HEK293 (cell line): ENCODE results near the gene SNX8.

Experiments used
- CTCF ChIP-seq: fragments of 450-650 bp; formaldehyde crosslinking; IDR thresholded peaks from 2 replicates; pipeline ENCODE4 v1.5.1; 2016; ENCODE audit warnings: missing biosample characterization, missing genetic modification characterization
- KLF10 ChIP-seq: fragments of 450-650 bp; IDR thresholded peaks from 2 replicates; pipeline ENCODE4 v1.5.1; 2018; ENCODE audit warnings: missing biosample characterization, mild to moderate bottlenecking, missing genetic modification characterization
- PRDM4 ChIP-seq: fragments of 450-650 bp; formaldehyde crosslinking; IDR thresholded peaks from 2 replicates; pipeline ENCODE4 v1.5.1; 2017; ENCODE audit warnings: missing biosample characterization, missing genetic modification characterization
- ZNF175 ChIP-seq: fragments of 450-650 bp; formaldehyde crosslinking; IDR thresholded peaks from 2 replicates; pipeline ENCODE4 v1.5.1; 2016; ENCODE audit warnings: missing biosample characterization, missing genetic modification characterization
- ZNF184 ChIP-seq: fragments of 450-650 bp; IDR thresholded peaks from 2 replicates; pipeline ENCODE4 v1.5.1; 2018; ENCODE audit warnings: missing biosample characterization, mild to moderate bottlenecking, missing genetic modification characterization
- ZNF274 ChIP-seq, 2 experiments: fragments of 200-500 bp in 1 of 2; fragments of 450-650 bp in 1 of 2; sonication (Bioruptor generic) in 1 of 2; formaldehyde crosslinking in 1 of 2; IDR thresholded peaks; 2 replicates each; pipeline versions ENCODE4 v1.5.1 to v1.6.1; 2014 to 2016; ENCODE audit warnings: borderline replicate concordance in 1 of 2, inconsistent platforms in 1 of 2, low read length in 1 of 2, missing biosample characterization in 1 of 2, missing genetic modification characterization in 1 of 2
- ZNF280D ChIP-seq: fragments of 450-650 bp; formaldehyde crosslinking; IDR thresholded peaks from 2 replicates; pipeline ENCODE4 v1.5.1; 2016; ENCODE audit warnings: missing biosample characterization, missing genetic modification characterization
- ZNF521 ChIP-seq: fragments of 450-650 bp; formaldehyde crosslinking; IDR thresholded peaks from 2 replicates; pipeline ENCODE4 v1.5.1; 2017; ENCODE audit warnings: missing biosample characterization, mild to moderate bottlenecking, missing genetic modification characterization
- ZNF692 ChIP-seq: fragments of 450-650 bp; formaldehyde crosslinking; IDR thresholded peaks from 2 replicates; pipeline ENCODE4 v1.5.1; 2016; ENCODE audit warnings: missing biosample characterization, missing genetic modification characterization

GRCh38 chr7:2203766-2204300, 110.4 kb downstream of the SNX8 start:
- no peak for TF ChIP-seq CTCF (tag by site-specific recombination)
- TF ChIP-seq ZNF280D (tag by site-specific recombination) = no peak
- no peak for TF ChIP-seq KLF10 (tag by site-specific recombination)
- TF ChIP-seq ZNF274 (IDR thresholded peaks at IDR 0.05; ENCODE audit: low read length) = no peak
- no peak for TF ChIP-seq ZNF274 (tag by site-specific recombination; IDR thresholded peaks at IDR 0.05; ENCODE audit: borderline replicate concordance)
- TF ChIP-seq ZNF184 (tag by site-specific recombination) = no peak
- no peak for TF ChIP-seq ZNF521 (tag by site-specific recombination)
- no peak for TF ChIP-seq PRDM4 (tag by site-specific recombination)
- TF ChIP-seq ZNF175 (tag by site-specific recombination) = no peak
- no peak for TF ChIP-seq ZNF692
